K562 (cell line): ENCODE data around the gene MGAT4D. TPM values are rescaled to one million over a fixed set of nuclear protein-coding genes. Genes with fewer than 3 reads are reported as not detected.

Source experiments
- ATAC-seq: fragments of 200-7000 bp; cut with Tn5 transposase; 3 replicates; pipeline ENCODE4 v1.9.1; 2020; ENCODE audit warnings: moderate library complexity
- BruUV-seq: library from RNA; stranded (reverse); fragments of 400-500 nt; replicated peaks from 2 replicates; lab custom pipeline; 2021; lab: Mats Ljungman, UMichigan
- CTCF ChIA-PET: fragments of 300-600 bp; formaldehyde crosslinking; extraction: SDS; loops from one replicate; lab custom pipeline; 2021; ENCODE audit warnings: low intra/inter-chr PET ratio; lab: Yijun Ruan, JAX
- POLR2A ChIA-PET: fragments of 300-600, 350-650 bp; sonication (Branson Sonifier 250); formaldehyde crosslinking; extraction: SDS; loops from one replicate; lab custom pipeline; 2021; ENCODE audit warnings: antibody characterized with exemption, inconsistent platforms; lab: Yijun Ruan, JAX
- DNase-seq, 4 experiments: peaks; one replicate each; pipeline versions ENCODE4 v3.0.0 to v3.0.0-alpha.2; 2011 to 2018; ENCODE audit warnings: low spot score in 3 of 4, mixed read lengths in 3 of 4; ENCODE audit errors: extremely low read depth in 1 of 4
- FAIRE-seq: peaks from 2 replicates; lab custom pipeline; 2011; peaks lifted over from hg19 to GRCh38; lab: Jason Lieb, UNC
- H2AFZ ChIP-seq: 2 replicates; pipeline ENCODE4 v1.6.0; 2011; ENCODE audit warnings: low read depth, low read length, control low read depth, inconsistent platforms
- H3K27ac ChIP-seq: fragments of 200-600 bp; 3 replicates; pipeline ENCODE4 v1.8.0; 2011; ENCODE audit warnings: low read depth, mild to moderate bottlenecking, control low read depth, inconsistent platforms, low read length, moderate library complexity, mixed read lengths; ENCODE audit errors: extremely low read depth
- H3K27me3 ChIP-seq, 2 experiments: fragments of 300-600 bp in 1 of 2; 2 replicates in 1 of 2; 3 replicates in 1 of 2; pipeline versions ENCODE4 v1.6.0 to v1.8.0; 2011; ENCODE audit warnings: inconsistent platforms in 2 of 2, low read length in 2 of 2, mild to moderate bottlenecking in 1 of 2, mixed read lengths in 1 of 2, moderate library complexity in 1 of 2; ENCODE audit not compliant: control insufficient read depth in 2 of 2, insufficient read depth in 2 of 2
- H3K36me3 ChIP-seq: fragments of 300-600 bp; 3 replicates; pipeline ENCODE4 v1.8.0; 2011; ENCODE audit warnings: mild to moderate bottlenecking, low read length, inconsistent platforms; ENCODE audit not compliant: control insufficient read depth, insufficient read depth
- H3K4me1 ChIP-seq, 2 experiments: fragments of 200-600 bp in 1 of 2; replicated peaks in 1 of 2; 2 replicates in 1 of 2; 3 replicates in 1 of 2; pipeline versions ENCODE4 v1.5.1 to v1.8.0; 2011; ENCODE audit warnings: inconsistent platforms in 2 of 2, low read length in 2 of 2, mild to moderate bottlenecking in 1 of 2, mixed read lengths in 1 of 2, moderate library complexity in 1 of 2; ENCODE audit not compliant: control insufficient read depth in 2 of 2, insufficient read depth in 2 of 2
- H3K4me2 ChIP-seq: 2 replicates; pipeline ENCODE4 v1.6.1; 2011; ENCODE audit warnings: low read length, control low read depth, inconsistent platforms, mixed read lengths; ENCODE audit not compliant: insufficient read depth
- H3K4me3 ChIP-seq: fragments of 200-600 bp; sonication (generic), shearing (Covaris generic); 2 replicates; pipeline ENCODE4 v1.5.1; 2016; ENCODE audit warnings: control low read depth, inconsistent platforms
- H3K79me2 ChIP-seq: fragments of 200-600 bp; 3 replicates; pipeline ENCODE4 v1.8.0; 2011; ENCODE audit warnings: low read length, inconsistent platforms; ENCODE audit not compliant: control insufficient read depth, insufficient read depth
- H3K9ac ChIP-seq, 2 experiments: 2 replicates each; pipeline versions ENCODE4 v1.6.0 to v1.6.1; 2011; ENCODE audit warnings: low read depth in 2 of 2, low read length in 2 of 2, control low read depth in 1 of 2, inconsistent platforms in 1 of 2, mild to moderate bottlenecking in 1 of 2, mixed read lengths in 1 of 2; ENCODE audit not compliant: insufficient read depth in 1 of 2
- H3K9me1 ChIP-seq: one replicate; pipeline ENCODE4 v1.6.0; 2011; ENCODE audit warnings: inconsistent platforms, mild to moderate bottlenecking, low read length, moderate library complexity; ENCODE audit not compliant: control insufficient read depth, insufficient read depth
- H3K9me3 ChIP-seq: replicated peaks from 2 replicates; pipeline ENCODE4 v1.5.1; 2011; ENCODE audit warnings: low read depth, low read length, inconsistent platforms; ENCODE audit not compliant: control insufficient read depth, insufficient read depth
- H4K20me1 ChIP-seq: replicated peaks from 2 replicates; pipeline ENCODE4 v1.6.1; 2011; ENCODE audit warnings: low read length, inconsistent platforms, mixed read lengths; ENCODE audit not compliant: control insufficient read depth, insufficient read depth
- BRF2 ChIP-seq: IDR thresholded peaks from 3 replicates; pipeline ENCODE4 v1.6.1; 2011; ENCODE audit warnings: borderline replicate concordance, mild to moderate bottlenecking; ENCODE audit not compliant: insufficient read length, insufficient read depth
- NBN ChIP-seq: fragments of 450-650 bp; IDR thresholded peaks from 2 replicates; pipeline ENCODE4 v1.6.1; 2016; ENCODE audit warnings: low read depth, mild to moderate bottlenecking
- POLR2H ChIP-seq: IDR thresholded peaks from 2 replicates; pipeline ENCODE4 v1.6.1; 2016; ENCODE audit warnings: missing genetic modification characterization, low read depth, mild to moderate bottlenecking, control low read depth, missing compliant biosample characterization, moderate library complexity
- RBM25 ChIP-seq: fragments of 200-400 bp; formaldehyde crosslinking; IDR thresholded peaks from 2 replicates; pipeline ENCODE4 v1.6.1; 2018; ENCODE audit warnings: low read length, low read depth, moderate library complexity; ENCODE audit not compliant: severe bottlenecking
- ZNF707 ChIP-seq: fragments of 250-450 bp; sonication (Bioruptor Pico); conservative IDR thresholded peaks from 2 replicates; pipeline ENCODE4 v1.8.0; 2022; ENCODE audit warnings: inconsistent platforms, mild to moderate bottlenecking, moderate library complexity
- in situ Hi-C: fragments of 300-500 bp; cut with MboI; formaldehyde crosslinking; loops from 4 replicates; pipeline ENCODE4 v1.15.0; 2018; ENCODE audit warnings: inconsistent platforms, mixed read lengths
- intact Hi-C: fragments of 100-400 bp; cut with micrococcal nuclease; formaldehyde crosslinking; loops from 2 replicates; pipeline ENCODE4 v1.14.2; 2022
- polyA plus RNA-seq, 8 experiments: library from polyadenylated mRNA; depleted of rRNA in 4 of 8; stranded (reverse) in 5 of 8; unstranded in 3 of 8; fragments of >200 nt; fragmentation: Nextera tagmentation in 2 of 8; fragmentation: Illumina TruSeq in 1 of 8; extraction: Ambion mirVana in 2 of 8; extraction: Trizol in 1 of 8; gene quantifications; 2 replicates each; pipeline versions ENCODE4 v1.2.1 to v1.2.3, GENCODE V29; 2011 to 2014; ENCODE audit warnings: inconsistent platforms in 1 of 8, missing spikeins in 1 of 8
- total RNA-seq, 7 experiments: library from RNA; depleted of rRNA in 6 of 7; stranded (reverse); fragments of >200 nt in 6 of 7; fragmentation: Illumina TruSeq in 2 of 7; extraction: Trizol in 2 of 7; gene quantifications; 2 replicates each; pipeline versions ENCODE4 v1.2.1 to v1.2.3, GENCODE V29; 2011 to 2021; ENCODE audit warnings: low replicate concordance in 1 of 7

Gene MGAT4D
- total and polyA plus RNA-seq, 9 of the 15 experiments (the other 6 are each of a cell fraction or from before 2014, with no cell fraction given): not detected

GRCh38 chr4:140423106-140423505 lies 75.0 kb downstream of the MGAT4D start:
- no peak for TF ChIP-seq NBN
- TF ChIP-seq POLR2H (tag): no peak
- no peak for TF ChIP-seq BRF2
- TF ChIP-seq ZNF707 (CRISPR knock-in tag): no peak
- TF ChIP-seq RBM25: no peak
- TF ChIP-seq, all 486 proteins: peak for 0
- Histone ChIP-seq H3K9me3 (no peaks in the 10 kb centered on the region; the same call in 1 of the 2 replicates), H3K4me1 (peaks cover 4 to 13% of the 10 kb centered on the region in 2 experiments; a peak in 4 of 5 replicates), H2AFZ (no peak overlapping the region), H3K79me2 (no peaks in the 10 kb centered on the region), H3K9me1 (no peaks in the 10 kb centered on the region), H3K27ac (no peak overlapping the region), H3K9ac (no peak overlapping the region), H3K4me2 (no peak overlapping the region), H3K27me3 (no peaks in the 10 kb centered on the region), H3K4me3 (no peak overlapping the region), H4K20me1 (no peaks in the 10 kb centered on the region), H3K36me3 (no peaks in the 10 kb centered on the region)
- DNase-seq: no peak
- POLR2A ChIA-PET: no interaction called here
- no TSS peak for BruUV-seq
- CTCF ChIA-PET: no interaction called here
- in situ Hi-C loops (no loop called here), intact Hi-C loops (no loop called here)
- no peak for ATAC-seq
- FAIRE-seq: no peak
